SK-N-SH treated with all-trans-retinoic acid at 6 μM for 48 hours (cell line): ENCODE results near the gene CORO7.

Experiments used
- ARNTL ChIP-seq: fragments of 450-650 bp; formaldehyde crosslinking; IDR thresholded peaks from 2 replicates; pipeline ENCODE4 v1.5.0; 2020; ENCODE audit warnings: low read depth, mild to moderate bottlenecking, moderate library complexity, borderline replicate concordance
- CREB5 ChIP-seq: fragments of 250-450 bp; sonication (Bioruptor Pico); IDR thresholded peaks from 2 replicates; pipeline ENCODE4 v1.5.1; 2020; ENCODE audit warnings: low read depth, mild to moderate bottlenecking, moderate library complexity
- CSDC2 ChIP-seq: fragments of 250-450 bp; sonication (Bioruptor Pico); IDR thresholded peaks from 2 replicates; pipeline ENCODE4 v1.5.0; 2020; ENCODE audit warnings: mild to moderate bottlenecking, moderate library complexity
- PATZ1 ChIP-seq: fragments of 250-450 bp; sonication (Bioruptor Pico); IDR thresholded peaks from 2 replicates; pipeline ENCODE4 v1.8.0; 2020; ENCODE audit warnings: mild to moderate bottlenecking, moderate library complexity, borderline replicate concordance
- RARB ChIP-seq: fragments of 250-450 bp; sonication (Bioruptor Pico); IDR thresholded peaks from 2 replicates; pipeline ENCODE4 v1.8.0; 2021; ENCODE audit warnings: mild to moderate bottlenecking, moderate library complexity
- TCF4 ChIP-seq: fragments of 250-450 bp; sonication (Bioruptor Pico); IDR thresholded peaks from 2 replicates; pipeline ENCODE4 v1.8.0; 2021; ENCODE audit warnings: mild to moderate bottlenecking, moderate library complexity, borderline replicate concordance
- ZFP3 ChIP-seq: fragments of 250-450 bp; sonication (Bioruptor Pico); IDR thresholded peaks from 2 replicates; pipeline ENCODE4 v1.5.0; 2020; ENCODE audit warnings: mild to moderate bottlenecking, moderate library complexity
- ZFP30 ChIP-seq: fragments of 450-650 bp; formaldehyde crosslinking; IDR thresholded peaks from 2 replicates; pipeline ENCODE4 v1.5.0; 2022; ENCODE audit warnings: mild to moderate bottlenecking, moderate library complexity
- ZNF70 ChIP-seq: fragments of 450-650 bp; formaldehyde crosslinking; IDR thresholded peaks from 2 replicates; pipeline ENCODE4 v1.5.0; 2020; ENCODE audit warnings: mild to moderate bottlenecking, moderate library complexity
- ZNF8 ChIP-seq: fragments of 450-650 bp; formaldehyde crosslinking; IDR thresholded peaks from 2 replicates; pipeline ENCODE4 v1.5.0; 2020; ENCODE audit warnings: mild to moderate bottlenecking, moderate library complexity

GRCh38 chr16:4395055-4395726 lies 21.2 kb downstream of the CORO7 start:
- no peak for TF ChIP-seq ZNF8
- no peak for TF ChIP-seq ZFP3 (CRISPR knock-in tag)
- no peak for TF ChIP-seq RARB
- TF ChIP-seq PATZ1 (CRISPR knock-in tag), result no peak
- no peak for TF ChIP-seq TCF4 (CRISPR knock-in tag)
- no peak for TF ChIP-seq ARNTL (CRISPR knock-in tag)
- TF ChIP-seq CREB5 (CRISPR knock-in tag), result no peak
- no peak for TF ChIP-seq ZFP30
- no peak for TF ChIP-seq ZNF70
- no peak for TF ChIP-seq CSDC2
